Measurements from ENCODE around the gene EFEMP1.

DNA sequence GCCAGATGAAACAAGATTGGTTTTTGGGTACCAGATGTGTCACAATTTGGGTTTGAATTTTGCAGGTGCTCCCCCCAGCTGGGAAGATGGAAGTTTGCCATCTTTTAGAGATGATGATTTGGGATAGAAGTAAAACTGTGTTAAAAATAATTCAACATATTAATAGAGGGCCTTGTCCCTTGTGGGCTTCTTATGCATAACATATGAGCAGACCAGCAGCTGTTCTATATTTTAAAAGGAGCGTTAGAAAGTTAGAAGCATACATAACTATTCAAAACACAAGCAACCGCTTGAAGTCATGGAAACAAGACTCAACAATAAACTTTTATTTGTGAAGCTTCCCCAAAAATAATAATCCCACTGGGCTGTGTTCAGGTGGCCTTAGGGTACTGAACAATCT is 62.8 kb downstream of the EFEMP1 start:
- no peak for TF ChIP-seq POLR2A (IDR thresholded peaks at IDR 0.05)
- TF ChIP-seq, protein P1, sequence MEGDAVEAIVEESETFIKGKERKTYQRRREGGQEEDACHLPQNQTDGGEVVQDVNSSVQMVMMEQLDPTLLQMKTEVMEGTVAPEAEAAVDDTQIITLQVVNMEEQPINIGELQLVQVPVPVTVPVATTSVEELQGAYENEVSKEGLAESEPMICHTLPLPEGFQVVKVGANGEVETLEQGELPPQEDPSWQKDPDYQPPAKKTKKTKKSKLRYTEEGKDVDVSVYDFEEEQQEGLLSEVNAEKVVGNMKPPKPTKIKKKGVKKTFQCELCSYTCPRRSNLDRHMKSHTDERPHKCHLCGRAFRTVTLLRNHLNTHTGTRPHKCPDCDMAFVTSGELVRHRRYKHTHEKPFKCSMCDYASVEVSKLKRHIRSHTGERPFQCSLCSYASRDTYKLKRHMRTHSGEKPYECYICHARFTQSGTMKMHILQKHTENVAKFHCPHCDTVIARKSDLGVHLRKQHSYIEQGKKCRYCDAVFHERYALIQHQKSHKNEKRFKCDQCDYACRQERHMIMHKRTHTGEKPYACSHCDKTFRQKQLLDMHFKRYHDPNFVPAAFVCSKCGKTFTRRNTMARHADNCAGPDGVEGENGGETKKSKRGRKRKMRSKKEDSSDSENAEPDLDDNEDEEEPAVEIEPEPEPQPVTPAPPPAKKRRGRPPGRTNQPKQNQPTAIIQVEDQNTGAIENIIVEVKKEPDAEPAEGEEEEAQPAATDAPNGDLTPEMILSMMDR (IDR thresholded peaks at IDR 0.05): no peak
- TF ChIP-seq EP300 (IDR thresholded peaks at IDR 0.05): no peak

Measured in tibial nerve (tissue), 4 donors.